Sigmoid colon (tissue), 4 donors: ENCODE measurements around the gene CALHM1.

Experiments used
- CTCF ChIP-seq, 4 experiments: fragments of 450-650 bp in 3 of 4; fragments of 200-600 bp in 1 of 4; IDR thresholded peaks; one replicate each; pipeline ENCODE4 v1.5.1; 2016 to 2019; ENCODE audit warnings: antibody characterized with exemption in 4 of 4, mild to moderate bottlenecking in 3 of 4, moderate library complexity in 2 of 4
- EP300 ChIP-seq, 4 donors: sonication (generic); formaldehyde crosslinking; IDR thresholded peaks; one replicate each; pipeline ENCODE4 v1.6.1; 2017; ENCODE audit warnings: antibody characterized with exemption in 4 of 4
- POLR2A ChIP-seq, 2 donors: fragments of 450-650 bp; IDR thresholded peaks; one replicate each; pipeline ENCODE4 v1.6.1; 2016; ENCODE audit warnings: antibody characterized with exemption in 2 of 2, mild to moderate bottlenecking in 2 of 2, moderate library complexity in 2 of 2

GRCh38 chr10:103465411-103466179, 6.9 kb upstream of the CALHM1 start:
- TF ChIP-seq CTCF (IDR thresholded peaks at IDR 0.05), result no peak
- TF ChIP-seq POLR2A (IDR thresholded peaks at IDR 0.05), result no peak
- TF ChIP-seq EP300 (IDR thresholded peaks at IDR 0.05), result no peak
